MM.1S (cell line): Measurements from ENCODE around the gene PDGFA.

Experiments
- EZH2 ChIP-seq: fragments of 300-600 bp; sonication (generic); optimal IDR thresholded peaks from 2 replicates; pipeline ENCODE3; 2017; ENCODE audit warnings: low read depth, mild to moderate bottlenecking, antibody characterized with exemption, low read length, mixed read lengths
- EZH2phosphoT487 ChIP-seq: fragments of 300-600 bp; sonication (generic); IDR thresholded peaks from 2 replicates; pipeline ENCODE4 v1.6.1; 2018; ENCODE audit warnings: antibody characterized with exemption, low read length
- TF ChIP-seq, protein P1 (sequence below): fragments of 300-600 bp; sonication (generic); IDR thresholded peaks from 2 replicates; pipeline ENCODE4 v1.5.1; 2016; ENCODE audit warnings: antibody characterized with exemption, low read length, mixed read lengths

DNA sequence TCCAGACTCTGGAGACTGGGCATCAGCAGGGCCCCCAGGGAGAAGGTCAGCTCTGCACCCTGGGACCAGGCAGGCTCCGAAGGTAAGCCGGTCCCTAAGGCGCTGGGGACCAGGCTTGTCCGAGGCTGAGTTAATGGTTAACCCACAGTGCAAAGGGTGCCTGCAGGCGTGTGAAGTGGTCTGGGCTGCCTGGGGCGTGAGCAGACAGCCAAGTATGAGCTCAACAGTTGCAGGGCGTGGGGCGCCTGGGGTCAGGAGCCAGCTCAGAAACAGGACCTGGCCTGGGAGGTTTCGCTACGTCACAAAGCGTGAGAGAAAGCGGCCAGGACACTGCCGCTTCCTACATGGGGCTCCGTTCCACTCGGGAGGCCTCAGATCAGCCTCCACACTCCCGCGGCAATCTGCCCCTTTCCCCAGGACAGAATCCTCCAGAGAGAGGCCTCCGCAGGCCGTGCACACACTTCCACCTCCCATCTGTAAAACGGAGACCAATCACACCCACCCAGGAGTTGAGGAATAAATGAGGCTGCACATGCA is 16.0 kb downstream of the PDGFA start:
- TF ChIP-seq, protein P1, sequence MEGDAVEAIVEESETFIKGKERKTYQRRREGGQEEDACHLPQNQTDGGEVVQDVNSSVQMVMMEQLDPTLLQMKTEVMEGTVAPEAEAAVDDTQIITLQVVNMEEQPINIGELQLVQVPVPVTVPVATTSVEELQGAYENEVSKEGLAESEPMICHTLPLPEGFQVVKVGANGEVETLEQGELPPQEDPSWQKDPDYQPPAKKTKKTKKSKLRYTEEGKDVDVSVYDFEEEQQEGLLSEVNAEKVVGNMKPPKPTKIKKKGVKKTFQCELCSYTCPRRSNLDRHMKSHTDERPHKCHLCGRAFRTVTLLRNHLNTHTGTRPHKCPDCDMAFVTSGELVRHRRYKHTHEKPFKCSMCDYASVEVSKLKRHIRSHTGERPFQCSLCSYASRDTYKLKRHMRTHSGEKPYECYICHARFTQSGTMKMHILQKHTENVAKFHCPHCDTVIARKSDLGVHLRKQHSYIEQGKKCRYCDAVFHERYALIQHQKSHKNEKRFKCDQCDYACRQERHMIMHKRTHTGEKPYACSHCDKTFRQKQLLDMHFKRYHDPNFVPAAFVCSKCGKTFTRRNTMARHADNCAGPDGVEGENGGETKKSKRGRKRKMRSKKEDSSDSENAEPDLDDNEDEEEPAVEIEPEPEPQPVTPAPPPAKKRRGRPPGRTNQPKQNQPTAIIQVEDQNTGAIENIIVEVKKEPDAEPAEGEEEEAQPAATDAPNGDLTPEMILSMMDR, result no peak
- TF ChIP-seq EZH2 (no peak), EZH2phosphoT487 (no peak)
